Tibial artery (tissue), 4 donors: Measurements from ENCODE around the gene TIMP3.

Experiments
- DNase-seq, 2 donors: peaks; one replicate each; pipeline ENCODE4 v3.0.0-alpha.2; 2019
- H3K27ac ChIP-seq, 2 donors: fragments of 200-600 bp; sonication (generic) in 1 of 2; 1 replicate in 1 of 2; 2 replicates in 1 of 2; pipeline ENCODE4 v1.5.1; 2018 to 2019; ENCODE audit warnings: mild to moderate bottlenecking in 1 of 2
- H3K27me3 ChIP-seq, 2 donors: fragments of 200-600 bp; sonication (generic) in 1 of 2; one replicate each; pipeline versions ENCODE4 v1.5.1 to v1.6.0; 2016 to 2019
- H3K36me3 ChIP-seq, 3 donors: fragments of 200-600 bp; sonication (generic) in 2 of 3; one replicate each; pipeline ENCODE4 v1.5.1; 2016 to 2019; ENCODE audit warnings: mild to moderate bottlenecking in 2 of 3
- H3K4me1 ChIP-seq, 4 donors: fragments of 200-600 bp; sonication (generic) in 2 of 4; 1 replicate in 3 of 4; 2 replicates in 1 of 4; pipeline ENCODE4 v1.5.1; 2016 to 2019
- H3K4me3 ChIP-seq, 2 donors: fragments of 200-600 bp; sonication (generic) in 1 of 2; 1 replicate in 1 of 2; 2 replicates in 1 of 2; pipeline ENCODE4 v1.5.1; 2018 to 2019; ENCODE audit warnings: mild to moderate bottlenecking in 2 of 2
- H3K9me3 ChIP-seq, 3 donors: fragments of 200-600 bp; sonication (generic) in 1 of 3; one replicate each; pipeline ENCODE4 v1.5.1; 2016 to 2019
- intact Hi-C: fragments of 100-400 bp; cut with DNase I; formaldehyde crosslinking; loops from one replicate; pipeline ENCODE4 v1.15.0; 2023; ENCODE audit warnings: low total_unique reads
- TF ChIP-seq, protein P1 (sequence below), 2 experiments: fragments of 200-600 bp in 1 of 2; fragments of 450-650 bp in 1 of 2; IDR thresholded peaks; one replicate each; pipeline ENCODE4 v1.5.1; 2017 to 2019; ENCODE audit warnings: antibody characterized with exemption in 2 of 2, mild to moderate bottlenecking in 1 of 2, moderate library complexity in 1 of 2

The TIMP3 gene

DNA sequence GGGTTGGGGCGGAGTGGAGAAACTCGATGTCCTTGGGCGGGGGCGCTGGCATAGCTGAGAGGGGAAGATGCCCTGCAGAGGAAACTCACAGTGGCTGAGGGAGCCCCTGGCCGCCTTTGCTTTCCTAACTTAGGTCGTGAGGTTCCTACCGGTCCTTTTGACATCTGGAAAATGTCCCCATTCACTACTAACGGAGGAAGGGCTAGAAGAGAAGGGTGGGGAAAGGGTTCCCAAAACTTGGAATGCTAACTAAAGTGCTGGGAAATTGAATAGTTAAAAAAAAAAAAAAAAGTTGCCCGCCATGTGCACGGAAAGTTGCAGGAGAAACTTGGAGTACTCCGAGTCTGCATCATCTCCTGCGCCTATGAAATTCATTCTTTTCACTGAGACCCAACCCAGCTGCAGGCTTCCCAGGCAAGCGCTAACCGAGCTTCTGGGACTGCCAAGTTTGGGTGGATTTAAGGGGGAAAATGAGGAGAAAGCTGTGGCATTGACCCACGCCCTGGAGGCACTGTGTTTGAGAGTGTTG lies 796 bp downstream of the TIMP3 start:
- peak in 1 of 2 donors; percentile 51 for DNase-seq
- no peaks in the 10 kb centered on the region for H3K9me3 ChIP-seq
- peaks cover 0 to 40% (median 17%) of the 10 kb centered on the region in 4 donors for H3K4me1 ChIP-seq
- peak overlapping the region; percentile 81 to 92 for H3K4me3 ChIP-seq
- peak overlapping the region; percentile 89 to 92 for H3K27ac ChIP-seq
- no peaks in the 10 kb centered on the region for H3K27me3 ChIP-seq
- intact Hi-C loops: loop anchor here (5.0 to 10.0 kb wide), 2 partner anchors 50 to 178 kb away; no protein-coding TSS in a partner anchor
- no peaks in the 10 kb centered on the region for H3K36me3 ChIP-seq
- TF ChIP-seq, protein P1, sequence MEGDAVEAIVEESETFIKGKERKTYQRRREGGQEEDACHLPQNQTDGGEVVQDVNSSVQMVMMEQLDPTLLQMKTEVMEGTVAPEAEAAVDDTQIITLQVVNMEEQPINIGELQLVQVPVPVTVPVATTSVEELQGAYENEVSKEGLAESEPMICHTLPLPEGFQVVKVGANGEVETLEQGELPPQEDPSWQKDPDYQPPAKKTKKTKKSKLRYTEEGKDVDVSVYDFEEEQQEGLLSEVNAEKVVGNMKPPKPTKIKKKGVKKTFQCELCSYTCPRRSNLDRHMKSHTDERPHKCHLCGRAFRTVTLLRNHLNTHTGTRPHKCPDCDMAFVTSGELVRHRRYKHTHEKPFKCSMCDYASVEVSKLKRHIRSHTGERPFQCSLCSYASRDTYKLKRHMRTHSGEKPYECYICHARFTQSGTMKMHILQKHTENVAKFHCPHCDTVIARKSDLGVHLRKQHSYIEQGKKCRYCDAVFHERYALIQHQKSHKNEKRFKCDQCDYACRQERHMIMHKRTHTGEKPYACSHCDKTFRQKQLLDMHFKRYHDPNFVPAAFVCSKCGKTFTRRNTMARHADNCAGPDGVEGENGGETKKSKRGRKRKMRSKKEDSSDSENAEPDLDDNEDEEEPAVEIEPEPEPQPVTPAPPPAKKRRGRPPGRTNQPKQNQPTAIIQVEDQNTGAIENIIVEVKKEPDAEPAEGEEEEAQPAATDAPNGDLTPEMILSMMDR (IDR thresholded peaks at IDR 0.05): no peak

DNA sequence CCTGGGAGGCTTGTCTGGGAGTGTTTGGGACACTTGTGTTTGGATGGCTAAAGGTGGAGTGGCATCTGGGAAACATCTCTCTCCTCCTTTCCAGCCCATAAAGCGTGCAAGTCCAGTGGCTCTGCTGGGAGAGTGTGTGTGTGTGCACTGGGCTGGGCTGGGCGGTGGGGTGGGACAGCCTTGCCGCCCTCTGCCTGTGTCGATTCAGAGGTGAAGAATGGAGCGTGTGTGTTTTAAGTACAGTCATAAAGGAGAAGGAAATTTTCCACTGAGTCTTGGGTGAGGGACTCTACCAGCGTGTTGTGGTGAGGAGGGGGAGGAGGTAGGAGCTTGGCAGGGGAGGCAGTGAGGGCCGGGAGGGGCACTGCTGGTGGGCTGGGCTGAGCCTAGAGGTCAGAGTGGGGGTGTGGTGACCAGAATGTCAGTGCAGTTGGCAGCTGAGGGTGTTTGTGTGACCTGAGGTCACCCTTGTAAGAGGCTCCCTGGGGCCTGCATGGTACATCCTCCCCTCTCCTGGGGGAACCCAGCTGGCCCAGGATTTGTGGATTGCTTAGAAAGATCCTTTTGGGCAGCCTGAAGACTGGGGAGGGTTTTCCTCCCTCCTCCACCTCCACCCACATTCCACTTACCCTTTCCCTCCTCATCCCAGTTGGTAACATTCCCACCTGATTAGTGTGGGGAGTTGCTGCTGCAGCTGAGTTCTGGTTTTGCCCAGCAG lies 1.7 kb downstream of the TIMP3 start:
- no peaks in the 10 kb centered on the region for H3K27me3 ChIP-seq
- TF ChIP-seq, protein P1 (IDR thresholded peaks at IDR 0.05): no peak
- peak overlapping the region; percentile 81 to 92 for H3K4me3 ChIP-seq
- intact Hi-C loops: loop anchor here (5.0 to 10.0 kb wide), 2 partner anchors 49 to 178 kb away; no protein-coding TSS in a partner anchor
- H3K4me1 ChIP-seq: peaks cover 0 to 49% (median 21%) of the 10 kb centered on the region in 4 donors
- no peaks in the 10 kb centered on the region for H3K9me3 ChIP-seq
- DNase-seq: peak in 1 of 2 donors; percentile 71
- H3K36me3 ChIP-seq: peaks cover 0 to 3% (median 2%) of the 10 kb centered on the region in 3 donors
- H3K27ac ChIP-seq: peak overlapping the region; percentile 89 to 92

DNA sequence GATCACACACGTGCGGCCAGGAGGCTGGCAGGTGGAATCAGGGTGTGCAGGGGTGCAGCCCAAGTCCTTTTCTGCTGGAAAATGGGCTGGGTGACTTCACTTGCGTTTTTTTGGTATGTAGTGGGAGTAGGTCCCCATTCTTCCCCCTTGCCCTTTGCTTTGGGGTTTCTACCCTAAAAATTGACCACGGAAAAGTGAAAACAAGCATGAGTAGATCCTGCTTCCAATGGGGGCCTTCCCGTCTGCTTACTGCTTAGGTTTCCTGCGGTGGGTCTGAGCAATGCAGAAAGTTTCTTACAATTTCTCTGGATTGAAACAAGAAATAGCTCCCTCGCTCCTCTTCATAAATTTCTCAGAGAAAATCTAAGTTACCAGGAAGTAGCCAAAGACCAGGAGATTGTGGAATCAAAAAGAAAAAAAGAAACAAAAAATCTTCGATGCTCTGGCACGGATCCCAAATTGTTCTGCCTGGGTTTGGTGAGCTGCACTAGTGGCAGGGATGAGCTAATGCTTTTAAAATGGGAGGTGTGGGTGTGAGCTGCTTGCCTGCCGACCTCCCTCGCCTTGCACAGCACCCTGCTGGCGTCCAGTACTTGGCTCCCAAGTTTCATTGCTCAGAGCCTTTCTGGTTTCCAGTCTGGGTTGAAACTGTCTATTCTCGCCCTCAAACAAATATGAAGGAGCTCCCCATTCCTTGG lies 2.4 kb downstream of the TIMP3 start:
- TF ChIP-seq, protein P1 (IDR thresholded peaks at IDR 0.05): no peak
- intact Hi-C loops: loop anchor here (5.0 to 10.0 kb wide), 2 partner anchors 48 to 179 kb away; no protein-coding TSS in a partner anchor
- Histone ChIP-seq H3K4me1 (peaks cover 5 to 56% (median 28%) of the 10 kb centered on the region in 4 donors), H3K9me3 (no peaks in the 10 kb centered on the region), H3K36me3 (peaks cover 0 to 10% (median 9%) of the 10 kb centered on the region in 3 donors), H3K27me3 (no peaks in the 10 kb centered on the region), H3K4me3 (peak overlapping the region; percentile 81 to 92), H3K27ac (peak overlapping the region; percentile 89 to 92)
- DNase-seq: peak in 1 of 2 donors; percentile 51

DNA sequence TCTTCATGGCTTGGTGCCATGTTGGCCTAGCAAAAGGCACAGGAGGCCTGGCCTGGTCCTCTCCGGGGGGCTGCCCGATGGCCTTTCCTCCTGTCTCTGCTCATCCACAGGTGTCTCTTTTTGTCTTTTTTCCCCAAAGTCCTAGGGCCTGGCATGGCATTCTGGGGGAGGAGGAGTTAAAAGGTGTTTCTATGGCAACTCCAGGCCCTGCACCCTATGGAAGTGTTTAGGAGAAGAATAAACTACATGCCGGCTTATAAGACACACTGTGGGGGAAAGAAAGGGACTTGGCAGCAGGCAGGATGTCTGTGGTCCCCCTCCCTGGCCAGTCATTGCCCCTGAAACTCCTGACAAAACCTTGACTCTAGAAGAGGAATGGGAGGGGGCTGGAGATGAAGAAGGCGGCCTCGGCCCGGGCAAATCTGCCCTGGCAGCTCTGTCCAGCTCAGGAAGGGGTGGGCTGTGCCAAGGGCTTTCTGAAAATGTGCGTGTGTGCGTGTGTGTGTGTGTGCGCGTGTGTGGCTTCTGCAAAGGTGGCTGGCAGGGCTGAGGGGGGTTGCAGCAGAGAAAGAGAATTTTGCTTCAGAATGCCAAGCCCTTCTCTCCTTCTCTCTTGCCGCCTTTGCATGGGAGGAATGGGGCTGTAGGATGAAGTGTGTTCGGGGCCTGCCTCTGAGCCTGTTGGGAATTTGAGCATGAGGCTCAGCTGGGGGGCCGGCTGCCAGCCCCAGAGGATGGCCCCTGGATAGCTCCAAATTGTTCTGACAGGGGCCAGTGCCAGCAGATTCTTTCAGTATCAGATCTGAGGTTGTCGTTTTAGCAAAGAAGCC lies 3.2 kb downstream of the TIMP3 start:
- intact Hi-C loops: loop anchor here (5.0 to 10.0 kb wide), 2 partner anchors 48 to 180 kb away; no protein-coding TSS in a partner anchor
- DNase-seq: peak in 1 of 2 donors; percentile 61
- Histone ChIP-seq H3K4me1 (peaks cover 6 to 65% (median 34%) of the 10 kb centered on the region in 4 donors), H3K4me3 (peak overlapping the region; percentile 81 to 92), H3K9me3 (no peaks in the 10 kb centered on the region), H3K27me3 (no peaks in the 10 kb centered on the region), H3K27ac (peak overlapping the region; percentile 89 to 92), H3K36me3 (peaks cover 0 to 14% (median 12%) of the 10 kb centered on the region in 3 donors)
- TF ChIP-seq, protein P1 (IDR thresholded peaks at IDR 0.05): no peak
